ENCODE data around the gene CCDC148. TPM values are rescaled to one million over a fixed set of nuclear protein-coding genes. Genes with fewer than 3 reads are reported as not detected.

Gene CCDC148
- total RNA-seq, 1 experiment from 2014 or later: 0.11 TPM

DNA sequence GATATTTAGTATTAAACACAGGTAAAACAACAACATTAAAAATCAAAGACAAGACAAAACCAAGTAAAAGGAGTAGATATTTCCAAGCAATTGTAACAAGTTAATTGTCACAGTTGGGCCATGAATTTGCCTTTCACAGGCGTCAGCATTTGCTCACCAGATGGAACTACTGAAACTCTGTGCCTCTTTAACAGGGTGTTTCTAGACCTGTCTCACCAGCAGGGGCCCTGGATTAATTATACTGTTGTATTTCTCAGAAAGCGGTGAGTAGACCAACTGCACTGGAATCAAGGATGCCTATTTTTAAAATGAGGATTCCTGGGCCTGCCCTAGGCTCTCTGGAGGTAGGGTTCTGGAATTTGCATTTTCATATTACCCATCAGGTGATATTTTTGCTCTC, 262.3 kb downstream of the CCDC148 start:
- no peaks in the 10 kb centered on the region for H3K79me2 ChIP-seq (ENCODE audit: low read length)
- no peaks in the 10 kb centered on the region for H3K36me3 ChIP-seq (ENCODE audit: low read depth, low read length)
- no peaks in the 10 kb centered on the region for H4K20me1 ChIP-seq (ENCODE audit: low read length)
- TF ChIP-seq EZH2 (IDR thresholded peaks at IDR 0.05; ENCODE audit: low read length, unreplicated experiment) (no peak), EZH2phosphoT487 (IDR thresholded peaks at IDR 0.05; ENCODE audit: borderline replicate concordance, low read length) (no peak)
- TF ChIP-seq, protein P1, sequence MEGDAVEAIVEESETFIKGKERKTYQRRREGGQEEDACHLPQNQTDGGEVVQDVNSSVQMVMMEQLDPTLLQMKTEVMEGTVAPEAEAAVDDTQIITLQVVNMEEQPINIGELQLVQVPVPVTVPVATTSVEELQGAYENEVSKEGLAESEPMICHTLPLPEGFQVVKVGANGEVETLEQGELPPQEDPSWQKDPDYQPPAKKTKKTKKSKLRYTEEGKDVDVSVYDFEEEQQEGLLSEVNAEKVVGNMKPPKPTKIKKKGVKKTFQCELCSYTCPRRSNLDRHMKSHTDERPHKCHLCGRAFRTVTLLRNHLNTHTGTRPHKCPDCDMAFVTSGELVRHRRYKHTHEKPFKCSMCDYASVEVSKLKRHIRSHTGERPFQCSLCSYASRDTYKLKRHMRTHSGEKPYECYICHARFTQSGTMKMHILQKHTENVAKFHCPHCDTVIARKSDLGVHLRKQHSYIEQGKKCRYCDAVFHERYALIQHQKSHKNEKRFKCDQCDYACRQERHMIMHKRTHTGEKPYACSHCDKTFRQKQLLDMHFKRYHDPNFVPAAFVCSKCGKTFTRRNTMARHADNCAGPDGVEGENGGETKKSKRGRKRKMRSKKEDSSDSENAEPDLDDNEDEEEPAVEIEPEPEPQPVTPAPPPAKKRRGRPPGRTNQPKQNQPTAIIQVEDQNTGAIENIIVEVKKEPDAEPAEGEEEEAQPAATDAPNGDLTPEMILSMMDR (conservative IDR thresholded peaks at IDR 0.05; ENCODE audit: low read depth, low read length): no peak
- no peak overlapping the region for H3K4me3 ChIP-seq (ENCODE audit: low read length)
- ChIA-PET CTCF (no interaction called here), POLR2A (ENCODE audit: unreplicated experiment) (no interaction called here)
- H2AFZ ChIP-seq (ENCODE audit: low read length): no peak overlapping the region
- 0 out of 2 replicates have a peak, but pooled peaks cover 4% of the 10 kb centered on the region for H3K4me1 ChIP-seq (ENCODE audit: insufficient read depth, low read length)
- H3F3A ChIP-seq (ENCODE audit: low read length, unreplicated experiment): no peaks in the 10 kb centered on the region
- 0 out of 2 replicates have a peak, but pooled peaks cover 6% of the 10 kb centered on the region for H3K27me3 ChIP-seq (ENCODE audit: low read length)
- intact Hi-C loops (cut with micrococcal nuclease): no loop called here
- no peak overlapping the region for H3K27ac ChIP-seq (ENCODE audit: low read length)
- no peak overlapping the region for H3K4me2 ChIP-seq (ENCODE audit: low read length)
- H3K9ac ChIP-seq (ENCODE audit: low read length): no peak overlapping the region
- no peaks in the 10 kb centered on the region for H3K9me2 ChIP-seq (replicated peaks; ENCODE audit: low read length)
- BruUV-seq (replicated peaks): no TSS peak
- ATAC-seq (no peak), DNase-seq (no peak)
- no peaks in the 10 kb centered on the region for H3K9me3 ChIP-seq (ENCODE audit: low read length)

DNA sequence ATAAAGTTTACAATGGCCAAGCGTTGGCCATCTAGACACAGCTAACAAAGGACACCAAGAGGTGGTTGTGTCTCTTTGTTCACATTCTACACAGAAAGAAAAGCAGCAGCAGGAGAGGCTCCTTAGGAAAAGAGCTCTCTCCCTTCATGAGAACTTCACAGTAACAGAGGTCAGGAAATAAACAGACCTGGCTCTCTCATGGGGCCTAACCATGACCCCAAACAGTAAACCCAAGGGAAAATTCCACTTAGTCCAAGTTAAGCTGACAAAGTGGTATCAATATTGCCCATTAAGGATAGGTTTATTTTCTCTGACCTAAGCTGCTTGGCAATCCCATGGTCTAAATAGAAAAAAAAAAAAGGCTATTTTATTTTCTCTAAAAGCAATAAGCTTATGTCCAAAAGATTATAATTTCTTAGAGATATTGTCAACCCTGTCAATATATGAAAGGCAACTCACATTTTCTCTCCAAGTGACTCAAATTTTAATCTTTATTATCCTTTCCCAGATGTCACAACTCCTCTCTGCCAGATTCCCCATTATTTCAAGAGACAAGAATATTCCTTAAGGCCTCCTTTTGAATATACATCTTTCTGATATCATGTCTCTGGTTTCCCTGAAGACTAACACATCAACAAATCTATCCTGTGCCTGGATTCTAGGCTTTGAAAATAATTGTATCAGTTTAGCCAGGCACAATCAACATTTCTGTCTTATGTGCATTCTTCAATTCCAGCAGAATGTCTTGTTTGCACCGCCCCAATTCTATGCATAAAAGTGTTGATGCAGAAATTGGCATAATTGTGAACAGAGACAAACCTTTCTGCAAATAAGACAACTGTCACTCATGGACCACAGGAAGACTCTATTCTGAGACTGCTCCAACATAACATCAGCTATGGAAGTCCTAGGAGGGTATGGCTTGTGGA, 263.8 kb downstream of the CCDC148 start:
- Histone ChIP-seq H3K9me3 (ENCODE audit: low read length) (no peaks in the 10 kb centered on the region), H3K27me3 (ENCODE audit: low read length) (0 out of 2 replicates have a peak, but pooled peaks cover 6% of the 10 kb centered on the region), H2AFZ (ENCODE audit: low read length) (no peak overlapping the region), H3K4me1 (ENCODE audit: insufficient read depth, low read length) (0 out of 2 replicates have a peak, but pooled peaks cover 4% of the 10 kb centered on the region), H3K27ac (ENCODE audit: low read length) (no peak overlapping the region), H4K20me1 (ENCODE audit: low read length) (no peaks in the 10 kb centered on the region), H3K4me2 (ENCODE audit: low read length) (no peak overlapping the region), H3K79me2 (ENCODE audit: low read length) (no peaks in the 10 kb centered on the region), H3K9ac (ENCODE audit: low read length) (no peak overlapping the region), H3K36me3 (ENCODE audit: low read depth, low read length) (no peaks in the 10 kb centered on the region), H3F3A (ENCODE audit: low read length, unreplicated experiment) (no peaks in the 10 kb centered on the region), H3K9me2 (replicated peaks; ENCODE audit: low read length) (no peaks in the 10 kb centered on the region), H3K4me3 (ENCODE audit: low read length) (no peak overlapping the region)
- no peak for ATAC-seq
- DNase-seq: no peak
- ChIA-PET POLR2A (ENCODE audit: unreplicated experiment) (no interaction called here), CTCF (no interaction called here)
- TF ChIP-seq, protein P1 (conservative IDR thresholded peaks at IDR 0.05; ENCODE audit: low read depth, low read length): no peak
- no peak for TF ChIP-seq EZH2 (IDR thresholded peaks at IDR 0.05; ENCODE audit: low read length, unreplicated experiment)
- intact Hi-C loops (cut with micrococcal nuclease): no loop called here
- BruUV-seq (replicated peaks): no TSS peak

All from PC-3 (cell line).